Right renal cortex interstitium (tissue), 3 donors: ENCODE data around the gene RCN2. TPM values are rescaled to one million over a fixed set of nuclear protein-coding genes. Genes with fewer than 3 reads are reported as not detected.

Experiments used
- DNase-seq, 3 donors: peaks; one replicate each; pipeline ENCODE4 v3.0.0-alpha.2; 2013; ENCODE audit warnings: low read depth in 3 of 3, low spot score in 2 of 3
- polyA plus RNA-seq, 3 donors: library from polyadenylated mRNA; unstranded; fragments of 120-200 nt; gene quantifications; one replicate each; pipeline ENCODE4 v1.2.1, GENCODE V29; 2013; ENCODE audit not compliant: insufficient read length in 3 of 3

Gene RCN2
- polyA plus RNA-seq, 3 donors, result 216 to 255 (median 238) TPM

DNA sequence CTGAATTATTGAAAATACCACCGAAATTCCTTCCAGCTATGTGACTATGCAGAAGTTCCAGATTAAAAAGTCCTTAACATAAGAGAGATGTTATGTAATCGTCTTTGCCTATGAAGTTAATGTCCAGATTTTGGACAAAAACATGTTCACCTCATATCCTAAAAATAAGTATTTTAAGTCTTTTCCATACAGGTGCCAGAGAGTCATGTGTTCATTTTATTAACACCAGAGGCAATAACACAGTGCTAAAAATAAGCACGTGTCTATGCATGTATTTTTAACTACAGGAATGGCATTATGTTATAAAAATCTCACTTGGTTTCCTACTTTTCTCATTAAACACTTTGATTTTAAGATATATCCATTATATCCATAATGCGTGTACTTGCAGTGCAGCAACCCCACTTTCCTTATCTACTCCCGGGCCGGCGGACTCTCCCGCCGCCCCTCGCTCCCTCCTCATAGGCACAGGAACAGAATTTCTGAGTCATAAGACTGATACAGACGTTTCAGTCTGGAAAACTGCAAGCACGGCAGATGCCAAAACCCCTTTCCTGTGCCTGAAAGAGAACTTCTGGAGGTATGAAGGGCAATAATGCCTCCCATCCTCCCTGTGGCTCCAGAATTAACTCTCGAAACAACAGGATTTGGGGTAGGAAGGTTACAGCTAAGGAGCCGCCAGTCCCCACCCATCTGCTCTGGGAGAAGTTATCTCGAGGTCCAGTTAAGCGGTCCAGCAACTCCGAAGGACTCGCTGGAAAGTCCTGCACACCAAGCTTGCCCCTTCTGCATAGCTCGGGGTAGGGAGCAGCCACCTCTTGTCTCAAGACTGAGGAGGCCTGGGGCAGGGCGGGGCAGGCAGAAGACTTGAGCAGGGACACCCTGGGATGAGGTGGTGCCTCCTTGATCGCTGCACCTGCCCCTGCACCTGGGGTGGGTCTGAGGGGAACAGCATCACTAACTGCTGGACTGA is 41.1 kb downstream of the RCN2 start:
- DNase-seq, result no peak

DNA sequence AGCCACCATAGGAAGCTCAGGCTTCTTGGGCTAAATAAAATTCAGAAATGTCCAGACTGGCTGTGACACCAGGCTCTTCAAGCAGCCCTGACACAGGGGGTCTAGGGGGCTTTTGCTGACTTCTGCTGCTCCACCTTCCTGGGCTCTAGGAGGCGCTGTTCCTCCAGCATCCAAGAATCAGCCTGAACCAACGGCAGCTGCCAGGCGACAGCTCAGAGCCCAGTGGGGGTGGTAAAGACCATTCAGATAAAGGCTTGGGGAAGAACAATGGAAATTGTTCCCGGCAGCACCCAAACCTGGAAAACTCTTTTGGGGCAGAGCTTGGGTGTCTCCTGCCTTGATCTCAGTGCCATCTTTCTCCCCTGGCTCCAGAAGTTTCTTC is 41.8 kb downstream of the RCN2 start:
- no peak for DNase-seq

DNA sequence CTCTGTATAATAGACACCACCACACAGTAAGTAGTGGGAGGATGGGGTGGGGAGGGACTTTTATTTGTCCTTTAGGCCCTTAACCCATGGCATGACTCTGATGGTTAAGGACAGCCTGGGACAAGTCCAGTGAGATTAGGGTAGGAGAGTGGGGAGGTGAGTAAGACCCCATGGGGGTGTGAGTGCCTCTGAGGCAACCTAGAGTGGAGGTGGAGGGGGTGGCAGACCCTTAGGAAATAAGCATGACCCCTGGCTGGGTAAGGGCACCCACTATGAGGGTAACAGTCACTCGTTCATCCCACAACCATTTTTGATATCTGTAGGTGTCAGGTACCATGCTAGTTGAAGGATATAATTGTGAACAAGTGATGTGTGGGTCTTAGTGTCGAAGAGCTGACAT is 42.4 kb downstream of the RCN2 start:
- DNase-seq, result no peak

DNA sequence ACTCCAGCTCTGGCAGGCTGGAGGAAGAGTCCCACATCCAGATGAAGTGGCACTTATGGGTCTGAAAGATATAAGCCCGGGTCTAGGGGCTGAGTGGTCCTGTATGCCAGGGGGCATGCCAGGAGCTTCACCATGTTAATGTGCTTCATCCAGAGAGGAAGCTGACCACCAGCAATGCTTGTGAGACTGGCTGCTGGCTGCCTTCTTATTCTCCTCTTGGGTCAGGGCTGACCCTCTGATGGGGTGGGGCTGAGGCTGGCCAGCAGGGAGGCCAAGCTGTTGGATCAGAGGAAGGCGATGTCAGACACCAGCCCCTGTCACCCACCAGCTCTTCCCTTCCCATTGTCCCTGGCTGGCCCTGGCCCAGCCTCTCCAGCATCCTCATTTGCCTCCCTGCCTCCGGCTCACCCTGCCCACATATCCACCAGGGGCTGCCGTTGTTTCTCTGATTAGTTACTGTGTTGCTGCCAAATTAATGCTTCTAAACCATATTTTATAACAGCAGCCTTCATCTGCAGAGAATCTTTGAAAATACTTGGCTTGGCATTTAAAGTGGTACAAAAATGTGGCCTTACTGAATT is 43.0 kb downstream of the RCN2 start:
- no peak for DNase-seq

DNA sequence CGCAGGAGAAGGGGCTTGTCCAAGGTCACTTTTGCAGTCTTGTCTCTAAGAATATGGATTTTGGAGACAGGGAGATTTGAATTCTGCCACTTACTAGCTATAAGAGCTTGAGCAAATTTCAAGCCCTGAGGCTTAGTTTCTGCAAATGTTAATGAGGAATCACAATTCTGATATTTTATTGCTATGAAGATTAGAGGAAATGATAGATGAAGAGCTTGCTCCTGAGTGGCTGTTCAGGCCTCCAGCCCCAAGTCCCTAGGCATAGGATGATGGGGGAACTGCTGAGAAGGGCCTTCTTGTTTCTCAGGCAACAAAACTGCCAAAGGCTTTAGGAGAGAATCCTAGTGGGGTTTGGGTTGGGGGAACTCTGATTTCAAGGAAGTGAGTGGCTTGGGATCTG is 44.6 kb downstream of the RCN2 start:
- no peak for DNase-seq

DNA sequence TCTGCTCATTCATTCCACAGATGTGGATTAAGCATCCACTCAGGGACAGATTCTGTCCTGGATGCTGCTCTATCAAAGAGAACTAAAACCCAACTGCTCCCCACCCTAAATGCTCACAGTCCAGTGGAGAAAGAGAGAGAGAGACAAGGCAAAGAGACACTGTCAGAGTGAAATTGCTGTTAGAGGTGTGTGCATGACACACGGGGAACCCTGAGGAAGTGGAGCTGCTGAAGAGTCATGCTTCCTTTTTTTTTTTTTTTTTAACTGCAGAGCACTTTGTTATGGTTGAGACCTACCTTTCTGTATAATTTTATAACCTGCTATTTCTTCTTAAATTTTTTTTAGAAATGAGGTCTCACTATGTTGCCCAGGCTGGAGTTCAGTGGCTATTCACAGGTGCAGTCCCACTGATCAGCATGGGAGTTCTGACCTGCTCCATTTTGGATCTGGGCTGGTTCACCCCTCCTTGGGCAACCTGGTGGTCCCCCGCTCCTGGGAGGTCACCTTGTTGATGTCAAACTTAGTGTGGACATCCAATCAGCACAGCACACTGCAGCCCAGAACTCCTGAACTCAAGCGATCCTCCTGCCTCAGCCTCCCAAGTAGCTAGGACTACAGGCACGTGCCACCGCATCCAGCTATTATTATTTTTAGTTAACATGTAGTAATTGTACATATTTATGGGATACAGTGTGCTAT is 45.2 kb downstream of the RCN2 start:
- no peak for DNase-seq

DNA sequence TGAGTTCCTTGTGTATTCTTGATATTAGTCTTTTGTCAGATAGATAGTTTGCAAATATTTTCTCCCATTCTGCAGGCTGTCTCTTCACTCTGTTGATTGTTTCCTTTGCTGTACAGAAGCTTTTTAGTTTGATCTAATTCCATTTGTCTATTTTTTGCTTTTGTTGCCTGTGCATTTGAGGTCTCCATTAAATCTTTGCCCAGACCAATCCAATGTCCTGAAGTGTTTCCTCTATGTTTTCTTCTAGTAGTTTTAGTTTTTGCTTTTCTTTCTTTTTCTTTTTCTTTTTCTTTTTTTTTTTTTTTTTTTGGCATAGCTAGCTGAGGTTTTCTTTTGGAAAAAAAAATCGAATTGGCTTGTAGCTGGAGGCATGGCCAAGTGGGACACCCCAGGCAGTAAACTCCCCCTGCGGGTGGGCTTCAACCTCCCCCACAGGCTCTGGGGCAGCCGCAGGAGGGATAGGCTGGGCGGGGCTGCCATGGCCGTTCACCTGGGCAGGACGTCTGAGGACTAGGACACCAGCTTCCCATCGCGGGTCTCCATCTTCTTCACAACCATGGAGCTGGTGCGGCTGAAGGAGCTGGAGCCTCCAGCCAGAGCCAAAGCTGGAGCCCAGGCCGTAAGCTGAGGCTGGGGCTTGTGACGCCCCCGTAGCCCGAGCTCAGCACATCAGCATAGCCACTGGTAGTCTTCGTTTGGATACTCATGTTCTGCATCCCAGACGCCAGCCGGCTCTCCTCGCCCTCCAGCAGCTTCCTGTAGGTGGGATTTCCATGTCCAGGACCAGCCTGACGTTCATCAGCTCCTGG is 47.2 kb downstream of the RCN2 start:
- DNase-seq, result no peak

DNA sequence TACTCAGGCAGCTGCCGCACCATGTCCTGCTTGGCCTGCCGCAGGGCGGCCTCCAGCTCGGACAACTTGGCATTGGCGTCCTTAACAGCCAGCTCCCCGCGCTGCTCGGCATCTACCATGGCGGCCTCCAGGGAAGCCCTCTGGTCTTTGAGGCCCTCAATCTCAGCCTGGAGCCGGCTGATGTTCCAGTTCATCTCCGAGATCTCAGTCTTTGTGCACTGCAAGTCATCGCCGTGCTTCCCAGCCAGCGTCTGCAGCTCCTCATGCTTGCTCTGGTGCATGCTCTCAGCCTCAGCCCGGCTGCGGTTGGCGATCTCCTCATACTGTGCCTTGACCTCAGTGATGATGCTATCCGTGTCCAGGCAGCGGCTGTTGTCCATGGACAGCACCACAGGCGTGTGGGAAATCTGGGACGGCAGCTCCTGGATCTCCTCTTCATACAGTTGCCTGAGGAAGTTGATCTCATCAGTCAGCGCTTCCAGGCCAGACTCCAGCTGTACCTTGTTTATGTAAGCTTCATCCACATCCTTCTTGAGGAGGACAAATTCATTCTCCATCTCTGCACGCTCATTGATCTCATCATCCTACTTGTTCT is 47.9 kb downstream of the RCN2 start:
- no peak for DNase-seq

DNA sequence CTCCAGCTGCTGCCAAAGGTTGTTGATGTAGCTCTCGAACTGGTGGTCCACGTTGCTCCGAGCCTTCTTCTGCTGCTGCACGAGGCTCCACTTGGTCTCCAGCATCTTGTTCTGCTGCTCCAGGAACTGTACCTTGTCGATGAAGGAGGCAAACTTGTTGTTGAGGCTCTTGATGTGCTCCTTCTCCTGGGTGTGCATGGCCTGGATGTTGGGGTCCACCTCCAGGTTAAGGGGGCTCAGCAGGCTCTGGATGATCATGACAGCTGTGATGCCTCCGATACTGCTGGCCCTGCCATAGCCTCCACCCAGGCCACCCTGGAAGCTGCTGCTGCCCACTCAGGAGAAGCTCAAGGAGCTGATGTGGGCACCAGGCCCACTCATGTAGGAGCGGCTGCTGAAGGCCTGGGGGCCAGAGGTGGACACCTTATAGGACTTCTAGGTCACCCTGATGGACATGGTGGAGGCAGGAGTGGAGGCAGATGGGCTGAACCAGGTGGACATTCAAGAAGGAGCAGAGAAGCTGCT is 48.5 kb downstream of the RCN2 start:
- no peak for DNase-seq

DNA sequence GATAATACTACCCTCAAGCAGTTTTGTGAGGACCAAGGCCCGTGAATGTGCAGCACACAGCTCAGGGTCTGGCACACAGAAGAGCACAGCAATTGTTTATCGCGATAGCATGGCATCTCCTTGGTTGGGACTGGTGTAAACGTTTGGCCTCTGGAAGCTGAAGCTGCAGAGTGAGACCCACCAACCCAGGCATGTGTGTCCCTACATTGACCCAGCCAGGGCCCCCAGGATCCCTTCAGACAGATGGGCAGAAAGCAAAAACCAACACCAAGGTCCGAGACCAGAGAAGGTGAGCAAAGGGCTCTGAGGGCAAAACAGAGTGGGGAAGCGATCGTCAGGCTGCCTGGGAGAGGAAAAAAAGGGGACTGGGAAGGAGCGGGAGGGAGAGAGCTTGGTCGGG is 50.8 kb downstream of the RCN2 start:
- DNase-seq, result no peak

DNA sequence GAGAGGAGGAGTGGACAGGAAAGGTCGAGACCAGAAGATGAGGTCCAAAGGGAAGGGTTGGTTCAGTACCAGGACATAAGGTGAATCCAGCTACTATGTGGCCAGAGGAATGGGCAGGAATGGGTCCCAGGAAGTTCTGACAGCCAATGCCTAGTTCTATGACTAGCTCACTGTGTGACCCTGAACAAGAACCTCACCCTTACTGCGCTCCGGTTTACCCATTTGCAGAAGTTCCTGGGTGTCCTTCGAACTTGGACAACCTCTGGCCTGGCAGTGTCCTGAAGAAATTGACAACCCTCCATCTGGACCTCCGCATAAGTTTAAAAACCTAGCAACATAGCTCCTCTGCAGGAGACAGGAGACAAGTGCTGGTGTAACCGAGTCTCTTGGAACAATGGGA is 51.2 kb downstream of the RCN2 start:
- no peak for DNase-seq

DNA sequence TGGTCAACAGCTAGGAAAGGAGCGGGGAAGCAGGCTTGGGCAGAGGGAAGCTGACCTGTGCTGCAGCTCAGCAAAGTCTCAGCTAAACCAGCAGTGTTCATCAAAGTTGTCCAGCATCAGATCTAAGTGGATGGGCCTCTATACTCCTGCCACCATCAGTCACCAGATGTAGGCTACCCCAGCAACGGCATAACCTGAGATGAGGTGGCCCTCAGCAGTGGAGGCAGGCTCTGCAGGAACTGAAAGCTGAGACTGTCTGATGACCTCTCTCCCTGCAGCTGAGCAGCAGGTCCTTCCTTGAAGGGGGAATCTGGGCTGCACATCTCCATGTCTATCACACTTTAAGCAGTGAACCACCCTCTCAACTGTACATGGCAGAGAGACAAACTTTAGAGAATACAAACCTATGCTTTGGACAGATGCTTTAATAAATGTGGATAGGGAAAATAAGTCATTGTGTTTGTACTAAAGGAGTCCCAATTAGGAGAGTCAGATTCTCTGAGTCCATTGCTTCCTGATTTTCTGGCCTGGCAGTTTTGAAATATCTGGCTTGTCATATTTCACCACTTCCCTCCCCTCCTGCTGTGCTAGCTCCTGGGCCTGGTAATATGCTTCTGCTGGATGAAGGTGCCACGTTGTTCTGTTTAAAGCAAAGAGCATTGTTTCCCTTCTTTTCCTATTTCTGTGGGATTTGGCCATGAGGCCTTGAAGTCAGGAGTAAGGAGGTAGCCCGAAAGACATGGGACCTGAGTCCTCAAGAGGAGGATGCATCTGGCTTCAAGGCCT is 52.2 kb downstream of the RCN2 start:
- no peak for DNase-seq

DNA sequence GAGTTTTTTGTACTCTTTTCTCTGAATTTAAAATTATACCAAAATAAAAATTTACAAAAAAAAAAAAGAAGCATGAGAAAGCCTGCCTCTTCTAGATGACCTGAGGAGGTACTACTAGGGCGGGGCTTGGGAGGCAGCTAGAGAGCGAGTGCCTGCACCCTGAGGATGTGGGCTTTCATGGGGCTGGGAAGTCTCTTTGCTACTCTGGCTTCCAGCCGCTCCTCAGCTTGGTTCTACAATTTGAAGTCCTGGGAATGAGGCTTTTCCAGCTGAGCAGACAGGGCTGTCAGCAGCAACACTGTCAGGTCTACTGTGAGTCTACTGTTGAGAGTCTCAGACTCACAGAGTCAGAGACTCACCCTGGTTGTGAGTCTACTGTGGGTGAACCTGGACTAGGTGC is 55.2 kb downstream of the RCN2 start:
- no peak for DNase-seq

DNA sequence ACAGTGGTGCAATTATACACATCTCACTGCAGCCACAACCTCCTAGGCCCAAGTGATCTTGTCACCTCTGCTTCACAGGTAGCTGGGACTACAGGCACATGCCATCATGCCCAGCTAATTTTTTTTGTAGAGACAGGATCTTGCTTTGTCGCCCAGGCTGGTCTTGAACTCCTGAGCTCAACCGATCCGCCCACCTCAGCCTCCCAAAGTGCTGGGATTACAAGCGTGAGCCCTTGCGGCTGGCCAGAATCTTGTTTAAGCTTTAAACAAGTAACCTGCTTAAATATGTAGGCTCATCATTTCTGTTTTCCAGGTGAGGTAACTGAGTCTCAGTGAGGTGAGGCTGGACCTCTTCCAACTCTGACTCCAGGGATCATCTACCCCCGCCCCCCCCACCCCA is 55.7 kb downstream of the RCN2 start:
- no peak for DNase-seq

DNA sequence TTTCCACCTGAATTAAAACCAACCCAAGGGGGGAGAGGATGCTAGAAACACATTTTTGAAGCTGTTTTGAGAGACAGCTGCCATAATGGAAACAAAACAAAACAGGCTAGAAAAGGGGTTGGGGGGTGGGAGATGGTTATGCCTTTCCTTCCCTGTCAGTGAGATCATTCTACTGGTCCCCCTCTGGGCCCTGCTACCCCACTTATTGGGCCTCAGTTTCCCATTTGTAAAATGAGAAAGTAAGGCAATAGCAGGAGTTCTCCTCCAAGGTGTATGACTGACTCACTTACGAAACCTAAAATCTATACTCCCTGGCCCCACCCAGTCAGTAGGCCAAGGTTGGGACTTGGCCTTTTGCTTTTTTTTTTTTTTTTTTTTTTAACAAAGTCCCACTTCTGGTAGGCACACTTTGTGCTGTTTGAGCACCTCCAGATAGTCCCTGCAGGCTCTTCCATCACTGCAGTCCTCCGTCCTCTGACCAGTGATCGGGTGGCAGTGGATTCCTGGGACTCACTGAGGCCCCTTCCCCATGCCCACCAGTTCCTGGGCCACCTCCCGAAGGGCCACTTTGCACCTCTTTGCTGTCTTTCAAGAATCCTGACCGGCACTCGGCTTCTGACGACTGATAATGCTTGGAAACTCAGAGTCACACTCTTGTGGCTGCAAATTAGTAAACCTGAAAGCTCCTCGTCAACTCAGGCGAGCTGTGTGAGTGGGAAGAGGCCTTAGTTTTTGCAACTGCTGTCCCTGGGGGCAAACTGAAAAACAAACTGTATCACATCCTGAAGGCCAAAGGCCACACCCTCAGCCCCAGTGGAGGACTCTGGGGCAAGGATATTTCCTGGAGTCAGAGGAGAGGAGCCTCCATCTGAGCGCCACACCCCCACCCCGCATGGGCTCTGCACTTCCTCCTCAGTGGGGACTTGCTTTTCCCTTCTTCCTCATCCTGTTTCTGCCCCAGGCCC is 56.6 kb downstream of the RCN2 start:
- no peak for DNase-seq

DNA sequence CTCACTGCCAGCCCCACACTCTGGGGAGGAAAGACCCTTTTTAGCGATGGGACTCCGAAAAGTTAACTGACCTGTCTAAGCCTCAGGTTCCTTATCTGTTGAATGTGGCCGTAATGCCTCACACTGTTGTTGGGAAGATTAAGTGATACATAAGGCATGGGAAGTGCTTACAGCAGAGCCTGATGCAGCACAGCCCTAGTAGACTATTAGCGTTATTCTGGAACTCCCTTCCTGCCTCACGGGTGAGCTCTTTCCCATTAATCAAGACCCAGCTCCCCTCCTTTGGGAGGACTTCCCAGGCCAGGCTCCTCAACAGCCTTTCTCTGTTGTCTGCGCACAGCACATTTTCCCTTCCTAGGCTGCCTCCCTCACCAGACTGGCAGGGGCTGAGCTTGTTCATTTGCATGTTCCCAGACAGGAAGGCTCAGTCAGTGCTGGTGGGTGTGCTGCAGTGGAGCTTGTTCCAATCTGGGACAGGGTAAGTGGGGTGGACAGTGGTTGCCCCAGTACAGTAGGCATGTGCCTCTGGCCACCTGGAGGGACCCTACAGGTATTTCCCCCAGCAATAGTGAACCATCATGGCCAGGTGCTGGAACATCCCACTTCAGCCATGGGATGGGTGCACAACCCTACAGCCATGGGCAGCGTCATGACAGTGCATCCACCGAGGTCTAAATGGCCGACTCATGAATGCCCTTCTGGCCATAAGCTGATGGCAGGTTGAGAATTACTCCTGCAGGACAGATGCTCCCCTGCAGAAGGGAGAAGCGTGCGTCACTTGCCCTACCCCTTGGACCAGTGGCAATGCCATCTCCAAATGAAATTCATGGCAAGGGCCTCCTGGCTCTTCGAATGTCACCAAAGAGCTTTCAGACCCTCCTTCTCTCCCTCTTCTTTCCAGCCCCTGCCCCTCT is 57.6 kb downstream of the RCN2 start:
- no peak for DNase-seq

DNA sequence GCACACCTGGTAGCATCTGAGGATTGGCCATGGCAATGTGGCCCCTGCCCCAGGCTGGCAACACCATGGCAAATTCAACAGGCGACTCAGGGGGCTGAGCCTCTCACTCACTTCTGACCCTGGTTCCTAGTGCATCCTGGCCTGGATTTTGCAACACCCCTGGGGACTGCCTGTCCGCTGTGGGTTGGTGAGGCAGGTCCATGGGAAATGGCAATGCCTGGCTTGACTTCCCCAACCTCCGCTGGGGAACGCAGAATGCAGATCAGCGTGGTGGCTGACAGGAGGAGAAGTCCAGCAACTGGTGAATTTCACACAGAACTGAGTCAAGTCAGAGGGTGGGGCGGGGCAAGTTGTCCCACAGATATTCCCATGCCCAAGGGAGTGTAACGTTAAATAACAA is 59.5 kb downstream of the RCN2 start:
- DNase-seq, result no peak
